ENCODE results near the gene ZNF774. TPM values are rescaled to one million over a fixed set of nuclear protein-coding genes. Genes with fewer than 3 reads are reported as not detected.
"Not testable (repeated sequence)": the region's sequence is repeated elsewhere in the genome, so short reads cannot be mapped to it uniquely, and the experiment has no call there.

ZNF774 gene
- total RNA-seq, 1 donor from 2014 or later = 4.8 TPM

GRCh38 chr15:90337256-90337655 is 14.8 kb upstream of the ZNF774 start:
- DNase-seq (ENCODE audit: extremely low spot score, unreplicated experiment) = no peak
- Mint-ChIP-seq H3K4me3 (no peak overlapping the region), H3K4me1 (ENCODE audit: unreplicated experiment) (no peaks in the 10 kb centered on the region), H3K27ac (no peak overlapping the region), H3K36me3 (no peaks in the 10 kb centered on the region), H3K9me3 (no peaks in the 10 kb centered on the region), H3K27me3 (no peaks in the 10 kb centered on the region)
- no peak for TF ChIP-seq CTCF (conservative IDR thresholded peaks at IDR 0.05)

- TF ChIP-seq CTCF (conservative IDR thresholded peaks at IDR 0.05) = no peak
- H3K4me3 Mint-ChIP-seq = no peak overlapping the region
- no peaks in the 10 kb centered on the region for H3K9me3 Mint-ChIP-seq
- H3K36me3 Mint-ChIP-seq = no peaks in the 10 kb centered on the region
- H3K27ac Mint-ChIP-seq = no peak overlapping the region
- H3K4me1 Mint-ChIP-seq (ENCODE audit: unreplicated experiment) = no peaks in the 10 kb centered on the region
- no peaks in the 10 kb centered on the region for H3K27me3 Mint-ChIP-seq
- no peak for DNase-seq (ENCODE audit: extremely low spot score, unreplicated experiment)
Observed at GRCh38 chr15:90338532-90338931, 13.6 kb upstream of the ZNF774 start.

DNA sequence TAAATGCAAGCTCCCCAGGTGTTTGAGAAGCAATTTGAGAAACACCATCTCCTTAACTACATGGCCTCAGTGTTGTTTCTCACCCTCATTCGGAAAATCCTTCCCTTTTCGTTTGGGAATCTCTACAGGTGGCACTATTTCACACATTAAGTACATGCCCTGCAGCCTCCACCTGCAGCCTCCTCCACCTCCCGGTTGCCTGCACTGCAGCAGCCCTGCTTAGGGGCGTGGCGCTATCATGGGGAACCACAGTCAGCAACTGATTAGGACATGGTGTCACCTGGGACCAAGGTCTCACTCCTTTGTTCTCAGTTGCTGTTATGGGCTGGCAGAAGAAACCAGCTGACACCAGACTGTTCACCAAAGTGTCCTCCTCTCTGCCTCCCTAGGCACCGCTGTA is 11.7 kb upstream of the ZNF774 start:
- no peaks in the 10 kb centered on the region for H3K36me3 Mint-ChIP-seq
- no peak for DNase-seq (ENCODE audit: extremely low spot score, unreplicated experiment)
- no peaks in the 10 kb centered on the region for H3K27me3 Mint-ChIP-seq
- H3K27ac Mint-ChIP-seq = no peak overlapping the region
- H3K9me3 Mint-ChIP-seq = no peaks in the 10 kb centered on the region
- TF ChIP-seq CTCF (conservative IDR thresholded peaks at IDR 0.05) = no peak
- H3K4me1 Mint-ChIP-seq (ENCODE audit: unreplicated experiment) = no peaks in the 10 kb centered on the region
- no peak overlapping the region for H3K4me3 Mint-ChIP-seq

- H3K27ac Mint-ChIP-seq = no peak overlapping the region
- TF ChIP-seq CTCF (conservative IDR thresholded peaks at IDR 0.05) = no peak
- no peaks in the 10 kb centered on the region for H3K27me3 Mint-ChIP-seq
- no peak overlapping the region for H3K4me3 Mint-ChIP-seq
- no peaks in the 10 kb centered on the region for H3K4me1 Mint-ChIP-seq (ENCODE audit: unreplicated experiment)
- H3K36me3 Mint-ChIP-seq = no peaks in the 10 kb centered on the region
- H3K9me3 Mint-ChIP-seq = no peaks in the 10 kb centered on the region
- DNase-seq (ENCODE audit: extremely low spot score, unreplicated experiment) = no peak
Observed at GRCh38 chr15:90343302-90343790, 8.7 kb upstream of the ZNF774 start.

DNA sequence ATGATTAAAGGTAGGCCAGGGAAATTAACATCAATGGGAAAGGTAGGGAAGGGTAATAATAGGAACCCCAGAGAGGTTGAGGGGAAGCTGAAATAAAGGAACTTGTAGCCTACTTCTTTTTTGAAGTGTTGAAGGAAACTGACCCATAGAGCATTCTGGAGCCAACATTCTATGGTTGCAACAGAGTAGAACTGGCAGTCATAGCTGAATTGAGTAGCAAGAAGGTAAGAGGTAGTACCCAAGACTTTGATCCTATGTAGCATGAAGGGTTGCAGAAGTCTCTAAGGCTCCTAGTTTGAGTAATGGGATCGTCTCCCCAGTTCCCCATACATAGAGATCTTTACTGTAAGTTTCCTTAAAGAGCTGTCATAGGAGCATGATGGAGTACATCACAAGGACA is 7.4 kb upstream of the ZNF774 start:
- Mint-ChIP-seq H3K27me3 (no peaks in the 10 kb centered on the region), H3K4me1 (ENCODE audit: unreplicated experiment) (no peaks in the 10 kb centered on the region), H3K9me3 (no peaks in the 10 kb centered on the region), H3K4me3 (no peak overlapping the region), H3K36me3 (no peaks in the 10 kb centered on the region), H3K27ac (no peak overlapping the region)
- no peak for DNase-seq (ENCODE audit: extremely low spot score, unreplicated experiment)
- no peak for TF ChIP-seq CTCF (conservative IDR thresholded peaks at IDR 0.05)

GRCh38 chr15:90345857-90346256 is 6.2 kb upstream of the ZNF774 start:
- peaks cover 5% of the 10 kb centered on the region for H3K9me3 Mint-ChIP-seq
- DNase-seq (ENCODE audit: extremely low spot score, unreplicated experiment) = no peak
- no peaks in the 10 kb centered on the region for H3K27me3 Mint-ChIP-seq
- H3K4me1 Mint-ChIP-seq (ENCODE audit: unreplicated experiment) = no peaks in the 10 kb centered on the region
- H3K27ac Mint-ChIP-seq = no peak overlapping the region
- no peak overlapping the region for H3K4me3 Mint-ChIP-seq
- H3K36me3 Mint-ChIP-seq = peaks cover 5% of the 10 kb centered on the region
- TF ChIP-seq CTCF (conservative IDR thresholded peaks at IDR 0.05) = no peak

GRCh38 chr15:90347431-90348065 is 4.5 kb upstream of the ZNF774 start:
- not testable (repeated sequence) for H3K9me3 Mint-ChIP-seq; H3K4me3 Mint-ChIP-seq; H3K27ac Mint-ChIP-seq; H3K4me1 Mint-ChIP-seq (ENCODE audit: unreplicated experiment); DNase-seq (ENCODE audit: extremely low spot score, unreplicated experiment); H3K36me3 Mint-ChIP-seq; H3K27me3 Mint-ChIP-seq

All from type B pancreatic cell (in vitro differentiated cells).